ENCODE data around the gene THRAP3.

DNA sequence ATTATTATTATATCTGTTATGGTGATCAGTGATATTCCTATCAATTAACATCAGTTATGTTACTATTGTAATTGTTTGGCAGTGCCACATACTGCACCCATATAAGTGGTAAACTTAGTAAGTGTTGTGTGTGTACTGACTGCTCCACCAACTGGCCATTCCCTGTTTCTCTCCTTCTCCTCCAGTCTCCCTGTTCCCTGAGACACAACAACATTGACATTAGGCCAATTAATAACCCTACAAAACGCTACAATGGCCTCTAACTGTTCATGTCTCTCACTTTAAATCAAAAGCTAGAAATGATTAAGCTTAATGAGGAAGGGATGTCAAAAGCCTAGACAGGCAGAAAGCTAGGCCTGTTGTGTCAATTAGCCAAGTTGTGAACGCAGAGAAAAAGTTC is 6.6 kb upstream of the THRAP3 start:
- TF ChIP-seq POLR2A (IDR thresholded peaks at IDR 0.05; ENCODE audit: low read depth, low read length) (no peak), EZH2 (IDR thresholded peaks at IDR 0.05; ENCODE audit: borderline replicate concordance, low read depth, low read length, severe bottlenecking) (no peak), GATA2 (IDR thresholded peaks at IDR 0.05; ENCODE audit: insufficient read depth, insufficient read length, low read depth, low read length) (no peak), POLR2AphosphoS5 (IDR thresholded peaks at IDR 0.05; ENCODE audit: insufficient read depth, low read depth, low read length) (no peak), JUN (IDR thresholded peaks at IDR 0.05; ENCODE audit: borderline replicate concordance, insufficient read depth, insufficient read length, low read depth) (no peak)
- TF ChIP-seq, protein P1, sequence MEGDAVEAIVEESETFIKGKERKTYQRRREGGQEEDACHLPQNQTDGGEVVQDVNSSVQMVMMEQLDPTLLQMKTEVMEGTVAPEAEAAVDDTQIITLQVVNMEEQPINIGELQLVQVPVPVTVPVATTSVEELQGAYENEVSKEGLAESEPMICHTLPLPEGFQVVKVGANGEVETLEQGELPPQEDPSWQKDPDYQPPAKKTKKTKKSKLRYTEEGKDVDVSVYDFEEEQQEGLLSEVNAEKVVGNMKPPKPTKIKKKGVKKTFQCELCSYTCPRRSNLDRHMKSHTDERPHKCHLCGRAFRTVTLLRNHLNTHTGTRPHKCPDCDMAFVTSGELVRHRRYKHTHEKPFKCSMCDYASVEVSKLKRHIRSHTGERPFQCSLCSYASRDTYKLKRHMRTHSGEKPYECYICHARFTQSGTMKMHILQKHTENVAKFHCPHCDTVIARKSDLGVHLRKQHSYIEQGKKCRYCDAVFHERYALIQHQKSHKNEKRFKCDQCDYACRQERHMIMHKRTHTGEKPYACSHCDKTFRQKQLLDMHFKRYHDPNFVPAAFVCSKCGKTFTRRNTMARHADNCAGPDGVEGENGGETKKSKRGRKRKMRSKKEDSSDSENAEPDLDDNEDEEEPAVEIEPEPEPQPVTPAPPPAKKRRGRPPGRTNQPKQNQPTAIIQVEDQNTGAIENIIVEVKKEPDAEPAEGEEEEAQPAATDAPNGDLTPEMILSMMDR (IDR thresholded peaks at IDR 0.05; ENCODE audit: extremely low read depth in 1 of 2, insufficient read depth in 1 of 2, low read depth in 1 of 2, low read length in 2 of 2) = peak in 1 of 2 donors; percentile 25
- TF ChIP-seq, protein P2, sequence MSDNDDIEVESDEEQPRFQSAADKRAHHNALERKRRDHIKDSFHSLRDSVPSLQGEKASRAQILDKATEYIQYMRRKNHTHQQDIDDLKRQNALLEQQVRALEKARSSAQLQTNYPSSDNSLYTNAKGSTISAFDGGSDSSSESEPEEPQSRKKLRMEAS (IDR thresholded peaks at IDR 0.05; ENCODE audit: insufficient read depth, insufficient read length) = no peak
